Measurements from ENCODE around the gene SHCBP1L.
A peak's percentile ranks its signal among the peaks of the same experiment; 100 is the strongest.

Gene SHCBP1L

DNA sequence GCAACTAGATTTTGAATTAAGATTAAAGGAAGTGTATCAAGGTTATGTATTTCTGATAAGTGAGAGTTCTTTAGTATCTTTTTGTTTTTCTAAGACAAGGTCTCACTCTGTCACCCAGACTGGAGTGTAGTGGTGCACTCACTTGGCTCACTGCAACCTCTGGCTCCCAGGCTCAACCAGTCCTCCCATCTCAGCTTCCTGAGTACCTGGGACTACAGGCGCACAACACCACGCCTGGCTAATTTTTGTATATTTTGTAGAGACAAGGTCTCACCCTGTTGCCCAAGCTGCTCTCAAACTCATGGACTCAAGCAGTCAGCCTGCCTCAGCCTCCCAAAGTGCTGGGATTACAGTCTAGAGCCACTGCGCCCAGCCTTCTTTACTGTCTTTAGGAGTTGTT lies 80.1 kb downstream of the SHCBP1L start:
- Histone ChIP-seq H3K36me3 (ENCODE audit: control insufficient read depth, insufficient read depth, low read length) (peaks cover 66% of the 10 kb centered on the region), H3K9me3 (ENCODE audit: control insufficient read depth, low read length) (no peaks in the 10 kb centered on the region), H3K4me3 (ENCODE audit: insufficient read depth, low read depth, low read length) (no peak overlapping the region), H3K27ac (ENCODE audit: insufficient read depth, low read depth, low read length, poor library complexity, severe bottlenecking) (no peak overlapping the region), H3K27me3 (ENCODE audit: control insufficient read depth, insufficient read depth, low read length, poor library complexity, severe bottlenecking) (no peaks in the 10 kb centered on the region), H3K4me1 (ENCODE audit: control insufficient read depth, insufficient read depth, low read length) (no peaks in the 10 kb centered on the region)
- 88 to 96% methylated on average over 3 of the region's 3 CpGs for WGBS, 2 experiments

- Histone ChIP-seq H3K36me3 (ENCODE audit: control insufficient read depth, insufficient read depth, low read length) (peaks cover 83% of the 10 kb centered on the region), H3K4me1 (ENCODE audit: control insufficient read depth, insufficient read depth, low read length) (no peaks in the 10 kb centered on the region), H3K4me3 (ENCODE audit: insufficient read depth, low read depth, low read length) (no peak overlapping the region), H3K27ac (ENCODE audit: insufficient read depth, low read depth, low read length, poor library complexity, severe bottlenecking) (peak overlapping the region; percentile 91), H3K27me3 (ENCODE audit: control insufficient read depth, insufficient read depth, low read length, poor library complexity, severe bottlenecking) (no peaks in the 10 kb centered on the region), H3K9me3 (ENCODE audit: control insufficient read depth, low read length) (no peaks in the 10 kb centered on the region)
- 94 to 96% methylated on average over 12 of the region's 12 CpGs for WGBS, 2 experiments
Measured at GRCh38 chr1:182869241-182869666, 83.7 kb downstream of the SHCBP1L start.

GRCh38 chr1:182867861-182868260 lies 85.1 kb downstream of the SHCBP1L start:
- Histone ChIP-seq H3K9me3 (ENCODE audit: control insufficient read depth, low read length) (no peaks in the 10 kb centered on the region), H3K4me3 (ENCODE audit: insufficient read depth, low read depth, low read length) (no peak overlapping the region), H3K36me3 (ENCODE audit: control insufficient read depth, insufficient read depth, low read length) (peaks cover 78% of the 10 kb centered on the region), H3K27me3 (ENCODE audit: control insufficient read depth, insufficient read depth, low read length, poor library complexity, severe bottlenecking) (no peaks in the 10 kb centered on the region), H3K4me1 (ENCODE audit: control insufficient read depth, insufficient read depth, low read length) (no peaks in the 10 kb centered on the region), H3K27ac (ENCODE audit: insufficient read depth, low read depth, low read length, poor library complexity, severe bottlenecking) (no peak overlapping the region)

DNA sequence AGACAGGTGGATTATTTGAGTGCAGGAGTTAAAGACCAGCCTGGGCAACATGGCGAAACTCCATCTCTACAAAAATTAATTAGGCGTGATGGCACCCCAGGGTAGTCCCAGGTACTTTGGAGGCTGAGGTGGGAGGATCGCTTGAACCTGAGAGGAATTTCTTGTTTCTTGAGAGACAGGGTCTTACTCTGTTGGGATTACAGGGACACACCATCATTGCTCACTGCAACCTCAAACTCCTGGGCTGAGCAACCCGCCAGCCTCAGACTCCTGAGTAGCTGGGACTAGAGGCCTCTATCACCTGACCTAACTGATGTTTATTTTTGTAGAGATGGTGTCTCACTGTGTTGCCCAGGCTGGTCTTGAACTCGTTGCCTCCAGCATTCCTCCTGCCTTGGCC lies 89.0 kb downstream of the SHCBP1L start:
- Histone ChIP-seq H3K9me3 (ENCODE audit: control insufficient read depth, low read length) (no peaks in the 10 kb centered on the region), H3K27ac (ENCODE audit: insufficient read depth, low read depth, low read length, poor library complexity, severe bottlenecking) (no peak overlapping the region), H3K36me3 (ENCODE audit: control insufficient read depth, insufficient read depth, low read length) (peaks cover 88% of the 10 kb centered on the region), H3K4me1 (ENCODE audit: control insufficient read depth, insufficient read depth, low read length) (no peaks in the 10 kb centered on the region), H3K27me3 (ENCODE audit: control insufficient read depth, insufficient read depth, low read length, poor library complexity, severe bottlenecking) (no peaks in the 10 kb centered on the region), H3K4me3 (ENCODE audit: insufficient read depth, low read depth, low read length) (no peak overlapping the region)
- WGBS, 2 experiments, result 85 to 93% methylated on average over 5 of the region's 5 CpGs

GRCh38 chr1:182862827-182863226 lies 90.1 kb downstream of the SHCBP1L start:
- no peaks in the 10 kb centered on the region for H3K4me1 ChIP-seq (ENCODE audit: control insufficient read depth, insufficient read depth, low read length)
- H3K4me3 ChIP-seq (ENCODE audit: insufficient read depth, low read depth, low read length), result no peak overlapping the region
- no CpG with 5 or more reads among the region's 1 CpG for WGBS, 2 experiments
- no peaks in the 10 kb centered on the region for H3K9me3 ChIP-seq (ENCODE audit: control insufficient read depth, low read length)
- H3K27ac ChIP-seq (ENCODE audit: insufficient read depth, low read depth, low read length, poor library complexity, severe bottlenecking), result no peak overlapping the region
- no peaks in the 10 kb centered on the region for H3K27me3 ChIP-seq (ENCODE audit: control insufficient read depth, insufficient read depth, low read length, poor library complexity, severe bottlenecking)
- H3K36me3 ChIP-seq (ENCODE audit: control insufficient read depth, insufficient read depth, low read length), result peaks cover 88% of the 10 kb centered on the region

GRCh38 chr1:182861994-182862393 lies 91.0 kb downstream of the SHCBP1L start:
- 100% methylated on average over 1 to 2 of the region's 2 CpGs for WGBS, 2 experiments
- H3K27me3 ChIP-seq (ENCODE audit: control insufficient read depth, insufficient read depth, low read length, poor library complexity, severe bottlenecking), result no peaks in the 10 kb centered on the region
- H3K27ac ChIP-seq (ENCODE audit: insufficient read depth, low read depth, low read length, poor library complexity, severe bottlenecking), result no peak overlapping the region
- H3K9me3 ChIP-seq (ENCODE audit: control insufficient read depth, low read length), result no peaks in the 10 kb centered on the region
- no peak overlapping the region for H3K4me3 ChIP-seq (ENCODE audit: insufficient read depth, low read depth, low read length)
- H3K36me3 ChIP-seq (ENCODE audit: control insufficient read depth, insufficient read depth, low read length), result peaks cover 83% of the 10 kb centered on the region
- no peaks in the 10 kb centered on the region for H3K4me1 ChIP-seq (ENCODE audit: control insufficient read depth, insufficient read depth, low read length)

- Histone ChIP-seq H3K36me3 (ENCODE audit: control insufficient read depth, insufficient read depth, low read length) (peaks cover 77% of the 10 kb centered on the region), H3K27me3 (ENCODE audit: control insufficient read depth, insufficient read depth, low read length, poor library complexity, severe bottlenecking) (no peaks in the 10 kb centered on the region), H3K4me1 (ENCODE audit: control insufficient read depth, insufficient read depth, low read length) (no peaks in the 10 kb centered on the region), H3K9me3 (ENCODE audit: control insufficient read depth, low read length) (no peaks in the 10 kb centered on the region), H3K4me3 (ENCODE audit: insufficient read depth, low read depth, low read length) (no peak overlapping the region), H3K27ac (ENCODE audit: insufficient read depth, low read depth, low read length, poor library complexity, severe bottlenecking) (no peak overlapping the region)
- WGBS, 2 experiments, result 93 to 95% methylated on average over 4 of the region's 4 CpGs
Measured at GRCh38 chr1:182860658-182861057, 92.3 kb downstream of the SHCBP1L start.

DNA sequence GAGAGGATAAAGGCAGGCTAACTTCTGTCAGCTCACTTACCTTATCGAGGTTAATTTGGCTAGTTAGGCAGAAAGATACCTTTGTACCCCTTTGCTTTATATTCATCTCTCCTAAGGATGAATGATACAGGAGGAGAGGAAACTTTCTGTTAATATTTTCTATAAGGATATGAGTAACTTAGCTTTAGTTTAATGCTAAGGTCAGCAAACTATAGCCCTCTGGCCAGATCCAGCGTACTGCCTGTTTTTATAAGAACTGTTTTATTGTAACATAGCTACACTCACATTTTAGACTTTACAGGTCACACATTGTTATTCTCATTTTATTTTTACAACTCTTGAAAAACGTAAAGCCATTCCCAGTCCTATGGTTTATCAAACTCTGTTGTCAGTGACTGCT lies 95.8 kb downstream of the SHCBP1L start:
- Histone ChIP-seq H3K27me3 (ENCODE audit: control insufficient read depth, insufficient read depth, low read length, poor library complexity, severe bottlenecking) (no peaks in the 10 kb centered on the region), H3K4me1 (ENCODE audit: control insufficient read depth, insufficient read depth, low read length) (no peaks in the 10 kb centered on the region), H3K9me3 (ENCODE audit: control insufficient read depth, low read length) (no peaks in the 10 kb centered on the region), H3K4me3 (ENCODE audit: insufficient read depth, low read depth, low read length) (no peak overlapping the region), H3K36me3 (ENCODE audit: control insufficient read depth, insufficient read depth, low read length) (peaks cover 81% of the 10 kb centered on the region), H3K27ac (ENCODE audit: insufficient read depth, low read depth, low read length, poor library complexity, severe bottlenecking) (no peak overlapping the region)
- 97 to 98% methylated on average over 3 of the region's 3 CpGs for whole genome bisulfite sequencing, 2 experiments

GRCh38 chr1:182855911-182856310 lies 97.1 kb downstream of the SHCBP1L start:
- Histone ChIP-seq H3K4me1 (ENCODE audit: control insufficient read depth, insufficient read depth, low read length) (no peaks in the 10 kb centered on the region), H3K27ac (ENCODE audit: insufficient read depth, low read depth, low read length, poor library complexity, severe bottlenecking) (no peak overlapping the region), H3K27me3 (ENCODE audit: control insufficient read depth, insufficient read depth, low read length, poor library complexity, severe bottlenecking) (no peaks in the 10 kb centered on the region), H3K36me3 (ENCODE audit: control insufficient read depth, insufficient read depth, low read length) (peaks cover 80% of the 10 kb centered on the region), H3K9me3 (ENCODE audit: control insufficient read depth, low read length) (no peaks in the 10 kb centered on the region), H3K4me3 (ENCODE audit: insufficient read depth, low read depth, low read length) (no peak overlapping the region)
- 98 to 100% methylated on average over 3 of the region's 4 CpGs for WGBS, 2 experiments

GRCh38 chr1:182851825-182852224 lies 101.1 kb downstream of the SHCBP1L start:
- Histone ChIP-seq H3K9me3 (ENCODE audit: control insufficient read depth, low read length) (no peaks in the 10 kb centered on the region), H3K4me3 (ENCODE audit: insufficient read depth, low read depth, low read length) (no peak overlapping the region), H3K36me3 (ENCODE audit: control insufficient read depth, insufficient read depth, low read length) (peaks cover 71% of the 10 kb centered on the region), H3K27ac (ENCODE audit: insufficient read depth, low read depth, low read length, poor library complexity, severe bottlenecking) (no peak overlapping the region), H3K27me3 (ENCODE audit: control insufficient read depth, insufficient read depth, low read length, poor library complexity, severe bottlenecking) (no peaks in the 10 kb centered on the region), H3K4me1 (ENCODE audit: control insufficient read depth, insufficient read depth, low read length) (no peaks in the 10 kb centered on the region)
- 89 to 94% methylated on average over 1 of the region's 1 CpG for WGBS, 2 experiments

GRCh38 chr1:182850319-182850718 lies 102.6 kb downstream of the SHCBP1L start:
- 89 to 92% methylated on average over 4 of the region's 4 CpGs for WGBS, 2 experiments
- Histone ChIP-seq H3K27me3 (ENCODE audit: control insufficient read depth, insufficient read depth, low read length, poor library complexity, severe bottlenecking) (no peaks in the 10 kb centered on the region), H3K4me3 (ENCODE audit: insufficient read depth, low read depth, low read length) (no peak overlapping the region), H3K36me3 (ENCODE audit: control insufficient read depth, insufficient read depth, low read length) (peaks cover 66% of the 10 kb centered on the region), H3K4me1 (ENCODE audit: control insufficient read depth, insufficient read depth, low read length) (no peaks in the 10 kb centered on the region), H3K27ac (ENCODE audit: insufficient read depth, low read depth, low read length, poor library complexity, severe bottlenecking) (no peak overlapping the region), H3K9me3 (ENCODE audit: control insufficient read depth, low read length) (no peaks in the 10 kb centered on the region)

Measured in ectodermal cell (in vitro differentiated cells).